ENCODE results near the gene F2RL1.
A peak's percentile ranks its signal among the peaks of the same experiment; 100 is the strongest.
"Not testable (repeated sequence)": the region's sequence is repeated elsewhere in the genome, so short reads cannot be mapped to it uniquely, and the experiment has no call there.

Gene F2RL1

GRCh38 chr5:76818844-76819831 is at the start of gene F2RL1:
F2RL1 (plus strand) TSS chr5:76819030; CDS start chr5:76819183, 153 bp downstream.
- no peak for DNase-seq (ENCODE audit: low read depth)
- TF ChIP-seq CTCF (IDR thresholded peaks at IDR 0.05; ENCODE audit: low read depth, low read length, missing control alignments) = no peak

GRCh38 chr5:76771041-76771440 is 47.8 kb upstream of the F2RL1 start:
- DNase-seq (ENCODE audit: low read depth) = not testable (repeated sequence)

More at GRCh38 chr5:76818844-76819831, at the start of gene F2RL1:
- peak within 1 kb of the TSS; percentile 58 for H3K4me3 ChIP-seq (ENCODE audit: low read depth, low read length)

GRCh38 chr5:76771705-76772405 is 47.0 kb upstream of the F2RL1 start:
- TF ChIP-seq CTCF (IDR thresholded peaks at IDR 0.05; ENCODE audit: low read depth, low read length, missing control alignments) = no peak
- no peak for DNase-seq (ENCODE audit: low read depth)
- H3K4me3 ChIP-seq (ENCODE audit: low read depth, low read length) = no peak overlapping the region

More at GRCh38 chr5:76771041-76771440, 47.8 kb upstream of the F2RL1 start:
- H3K4me3 ChIP-seq (ENCODE audit: low read depth, low read length) = not testable (repeated sequence)

GRCh38 chr5:76775921-76776320 is 42.9 kb upstream of the F2RL1 start:
- no peak overlapping the region for H3K4me3 ChIP-seq (ENCODE audit: low read depth, low read length)
- DNase-seq (ENCODE audit: low read depth) = no peak
- TF ChIP-seq CTCF (IDR thresholded peaks at IDR 0.05; ENCODE audit: low read depth, low read length, missing control alignments) = no peak

- no peak overlapping the region for H3K4me3 ChIP-seq (ENCODE audit: low read depth, low read length)
- DNase-seq (ENCODE audit: low read depth) = no peak
- TF ChIP-seq CTCF (IDR thresholded peaks at IDR 0.05; ENCODE audit: low read depth, low read length, missing control alignments) = no peak
Measured at GRCh38 chr5:76776391-76776790, 42.4 kb upstream of the F2RL1 start.

GRCh38 chr5:76780616-76781015 is 38.2 kb upstream of the F2RL1 start:
- H3K4me3 ChIP-seq (ENCODE audit: low read depth, low read length) = not testable (repeated sequence)

GRCh38 chr5:76781775-76782174 is 37.1 kb upstream of the F2RL1 start:
- no peak for DNase-seq (ENCODE audit: low read depth)
- H3K4me3 ChIP-seq (ENCODE audit: low read depth, low read length) = no peak overlapping the region
- no peak for TF ChIP-seq CTCF (IDR thresholded peaks at IDR 0.05; ENCODE audit: low read depth, low read length, missing control alignments)

More at GRCh38 chr5:76780616-76781015, 38.2 kb upstream of the F2RL1 start:
- DNase-seq (ENCODE audit: low read depth) = not testable (repeated sequence)
